Erythroblast (primary cell): Measurements from ENCODE around the gene STARD9.
"Not testable (repeated sequence)": the region's sequence is repeated elsewhere in the genome, so short reads cannot be mapped to it uniquely, and the experiment has no call there.

Experiments
- DNase-seq, 2 experiments: peaks; one replicate each; lab custom pipeline; 2025; lab: John Stamatoyannopoulos, UW
- GATA1 ChIP-seq: IDR thresholded peaks from 2 replicates; pipeline ENCODE4 v1.6.1; 2011; ENCODE audit warnings: low read depth, mild to moderate bottlenecking, control low read depth, low read length, moderate library complexity
- POLR2A ChIP-seq: IDR thresholded peaks from 2 replicates; pipeline ENCODE4 v1.6.1; 2011; ENCODE audit warnings: mild to moderate bottlenecking, low read length

The STARD9 gene

GRCh38 chr15:42741710-42742109 lies 166.3 kb downstream of the STARD9 start:
- DNase-seq: no peak

DNA sequence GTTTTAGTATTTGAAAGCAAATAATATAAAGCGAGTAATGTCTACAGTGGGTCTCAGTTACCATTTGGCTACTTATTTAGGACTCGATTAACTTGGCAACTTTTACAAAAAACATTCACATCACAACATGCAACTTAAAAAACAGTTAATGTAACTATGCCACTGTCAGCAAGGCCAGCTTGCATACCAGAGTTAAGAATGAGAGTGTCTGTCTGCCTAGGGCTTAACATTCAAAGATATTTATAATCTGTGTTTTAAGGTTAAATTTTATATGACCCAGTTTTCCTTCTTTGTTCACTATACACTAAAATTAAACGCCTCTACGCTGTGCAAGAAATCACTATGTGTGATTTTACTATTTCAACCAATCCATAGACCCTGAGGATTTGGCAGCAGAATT lies 166.7 kb downstream of the STARD9 start:
- no peak for TF ChIP-seq POLR2A
- DNase-seq: no peak

More at GRCh38 chr15:42741710-42742109, 166.3 kb downstream of the STARD9 start:
- TF ChIP-seq GATA1 (no peak), POLR2A (no peak)

DNA sequence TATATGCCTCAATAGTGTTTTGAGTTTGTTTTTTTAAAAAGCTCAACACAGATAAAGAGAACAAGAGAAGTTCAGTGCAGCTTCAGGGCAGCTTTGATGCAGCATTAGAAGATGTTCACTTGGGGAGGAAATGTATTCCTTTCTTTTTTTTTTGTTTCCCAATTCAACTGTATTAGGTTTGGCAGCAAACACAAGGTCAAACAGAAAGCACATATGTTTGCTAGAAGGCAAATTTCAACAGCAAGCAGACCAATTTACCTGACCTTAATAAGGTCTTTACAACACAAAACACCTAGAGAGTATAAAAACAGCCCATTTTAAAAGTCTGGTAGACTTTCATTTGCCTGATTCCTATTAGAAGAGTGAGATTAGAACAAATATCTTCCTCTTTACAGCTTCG lies 168.8 kb downstream of the STARD9 start:
- TF ChIP-seq GATA1 (no peak), POLR2A (no peak)
- DNase-seq: no peak

GRCh38 chr15:42749266-42749665 lies 173.9 kb downstream of the STARD9 start:
- TF ChIP-seq GATA1 (no peak), POLR2A (no peak)
- no peak for DNase-seq

- TF ChIP-seq GATA1: no peak
- TF ChIP-seq POLR2A: no peak
- DNase-seq: no peak
These were observed 174.9 kb downstream of the STARD9 start for GRCh38 chr15:42750306-42750705.

GRCh38 chr15:42759093-42759492 lies 183.7 kb downstream of the STARD9 start:
- no peak for DNase-seq
- no peak for TF ChIP-seq POLR2A
- TF ChIP-seq GATA1: no peak

DNA sequence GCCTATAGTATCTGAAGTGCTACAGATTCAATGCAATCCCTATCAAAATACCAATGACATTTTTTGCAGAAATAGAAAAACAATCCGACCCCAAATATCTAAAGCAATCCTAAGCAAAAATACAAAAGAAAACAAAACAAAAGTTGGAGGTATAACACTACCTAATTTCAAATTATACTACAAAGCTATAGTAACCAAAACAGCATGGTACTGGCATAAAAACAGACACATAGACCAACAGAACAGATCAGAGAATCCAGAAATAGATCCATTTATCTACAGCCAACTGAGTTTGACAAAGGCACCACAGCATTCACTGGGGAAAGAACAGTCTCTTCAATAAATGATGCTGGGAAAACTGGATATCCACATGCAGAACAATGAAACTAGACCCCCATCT lies 185.4 kb downstream of the STARD9 start:
- DNase-seq: no peak
- TF ChIP-seq GATA1 (no peak), POLR2A (no peak)

DNA sequence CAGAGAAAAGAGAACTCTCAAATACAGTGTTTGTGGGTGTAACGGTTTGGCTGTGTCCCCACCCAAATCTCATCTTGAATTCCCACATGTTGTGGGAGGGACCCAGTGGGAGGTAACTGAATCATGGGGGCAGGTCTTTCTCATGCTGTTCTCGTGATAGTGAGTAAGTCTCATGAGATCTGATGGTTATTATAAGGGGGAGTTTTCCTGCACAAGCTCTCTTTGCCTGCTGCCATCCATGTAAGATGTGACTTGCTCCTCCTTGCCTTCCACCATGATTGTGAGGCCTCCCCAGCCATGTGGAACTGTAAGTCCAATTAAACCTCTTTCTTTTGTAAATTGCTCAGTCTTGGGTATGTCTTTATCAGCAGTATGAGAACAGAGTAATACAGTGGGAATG lies 186.4 kb downstream of the STARD9 start:
- DNase-seq: peak in 1 of 2 experiments; percentile 18

GRCh38 chr15:42764154-42764731 lies 188.8 kb downstream of the STARD9 start:
- not testable (repeated sequence) for DNase-seq

GRCh38 chr15:42766109-42766508 lies 190.7 kb downstream of the STARD9 start:
- not testable (repeated sequence) for DNase-seq
